HG02642 (cell line): ENCODE data around the gene NLRP5.

Source experiments
- ATAC-seq: cut with Tn5 transposase; IDR thresholded peaks from one replicate; pipeline ENCODE4 v1.9.1; 2021; ENCODE audit warnings: mild to moderate bottlenecking; ENCODE audit not compliant: unreplicated experiment, poor library complexity

The NLRP5 gene

GRCh38 chr19:56069642-56070041, 83.1 kb downstream of the NLRP5 start:
- no peak for ATAC-seq

DNA sequence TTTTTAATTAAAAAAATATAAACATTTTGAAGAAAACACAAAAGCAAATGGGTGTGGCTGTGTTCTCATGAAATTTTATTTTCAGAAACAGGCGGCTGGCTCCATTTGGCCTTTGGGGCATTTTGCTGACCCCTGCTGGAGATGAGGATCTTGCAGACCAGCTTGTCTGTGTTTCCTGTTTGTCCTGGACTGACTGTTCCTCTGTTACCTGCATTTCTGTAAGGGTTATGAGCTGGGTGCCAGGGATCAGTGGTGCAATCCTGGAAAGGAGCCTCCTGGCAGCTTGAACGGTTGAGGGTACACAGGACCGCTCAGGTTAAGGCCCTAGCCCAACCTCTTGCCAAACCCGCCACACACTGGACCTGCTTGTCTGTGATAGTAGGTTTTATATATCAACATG, 84.6 kb downstream of the NLRP5 start:
- ATAC-seq: no peak

DNA sequence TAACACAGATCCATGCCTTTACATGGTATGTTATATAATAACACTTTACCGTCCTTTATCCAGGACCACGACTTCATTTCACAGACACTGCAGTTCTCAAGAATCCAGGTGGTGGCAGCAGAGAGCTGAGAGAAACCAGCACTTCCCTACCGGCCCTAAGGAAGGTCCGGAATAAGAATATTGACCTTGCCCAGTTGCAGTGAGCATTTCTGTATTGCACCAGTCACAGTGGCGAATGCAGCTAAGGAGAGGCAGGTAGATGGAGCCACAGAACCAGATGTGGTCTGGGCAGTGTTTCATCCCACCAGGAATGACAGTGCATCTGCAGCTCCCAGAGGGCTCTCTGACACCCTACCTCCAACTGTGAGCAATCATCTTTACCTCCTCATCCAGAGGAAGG, 89.9 kb downstream of the NLRP5 start:
- no peak for ATAC-seq

- ATAC-seq: no peak
Observed at GRCh38 chr19:56079609-56080008, 93.0 kb downstream of the NLRP5 start.

DNA sequence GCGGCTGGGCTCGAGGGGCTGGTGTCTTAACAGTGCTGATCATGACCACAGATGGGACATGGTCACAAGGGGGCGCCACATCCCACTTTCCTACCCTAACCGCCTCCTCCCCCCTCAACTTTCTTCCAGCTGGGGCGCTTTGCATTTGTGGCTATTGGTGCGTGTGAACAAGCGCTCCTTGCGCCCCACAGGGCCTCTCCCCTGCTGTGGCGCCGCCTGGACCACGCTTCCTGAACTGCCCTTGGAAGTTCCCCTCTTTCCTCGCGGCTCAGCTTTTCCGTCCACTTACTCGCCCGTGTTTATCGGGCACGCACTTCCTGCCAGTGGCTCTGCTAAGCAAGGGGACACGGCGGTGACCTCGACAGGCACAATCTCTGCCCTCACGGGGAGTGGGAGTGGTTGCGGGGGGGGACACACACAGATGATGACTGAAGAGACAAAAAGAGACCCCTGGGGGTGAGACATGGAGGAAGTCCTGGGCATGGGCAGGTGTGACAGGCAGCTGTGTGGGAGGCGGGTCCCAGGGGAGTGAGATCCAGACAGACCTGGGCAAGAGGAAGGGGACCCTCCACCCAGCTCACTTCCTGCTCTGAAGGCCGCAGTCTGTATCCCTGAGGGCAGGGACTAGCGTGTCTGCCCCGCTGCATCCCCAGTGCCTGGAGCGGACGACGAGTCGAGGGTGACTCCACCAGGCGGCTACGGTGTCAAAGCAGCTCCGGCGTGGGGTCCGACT, 94.3 kb downstream of the NLRP5 start:
- ATAC-seq: peak; percentile 72

DNA sequence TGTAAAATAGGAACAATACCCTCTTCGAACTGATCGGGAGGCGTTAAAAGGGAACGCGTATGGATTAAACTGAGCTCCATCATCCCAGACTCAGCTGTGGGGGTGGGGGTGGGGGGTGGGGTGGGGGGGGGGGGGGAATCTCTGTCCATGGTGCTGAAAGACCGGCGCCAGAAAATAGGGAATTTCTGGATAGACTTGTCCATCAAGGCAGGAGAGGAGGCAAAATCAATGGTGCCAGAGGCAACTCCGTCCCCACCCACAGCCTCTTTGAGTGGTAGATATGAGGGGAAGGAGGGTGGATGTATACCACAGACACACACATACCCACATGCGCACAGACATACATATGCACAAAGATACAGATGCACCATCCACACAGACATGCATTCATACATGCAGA, 97.1 kb downstream of the NLRP5 start:
- no peak for ATAC-seq

DNA sequence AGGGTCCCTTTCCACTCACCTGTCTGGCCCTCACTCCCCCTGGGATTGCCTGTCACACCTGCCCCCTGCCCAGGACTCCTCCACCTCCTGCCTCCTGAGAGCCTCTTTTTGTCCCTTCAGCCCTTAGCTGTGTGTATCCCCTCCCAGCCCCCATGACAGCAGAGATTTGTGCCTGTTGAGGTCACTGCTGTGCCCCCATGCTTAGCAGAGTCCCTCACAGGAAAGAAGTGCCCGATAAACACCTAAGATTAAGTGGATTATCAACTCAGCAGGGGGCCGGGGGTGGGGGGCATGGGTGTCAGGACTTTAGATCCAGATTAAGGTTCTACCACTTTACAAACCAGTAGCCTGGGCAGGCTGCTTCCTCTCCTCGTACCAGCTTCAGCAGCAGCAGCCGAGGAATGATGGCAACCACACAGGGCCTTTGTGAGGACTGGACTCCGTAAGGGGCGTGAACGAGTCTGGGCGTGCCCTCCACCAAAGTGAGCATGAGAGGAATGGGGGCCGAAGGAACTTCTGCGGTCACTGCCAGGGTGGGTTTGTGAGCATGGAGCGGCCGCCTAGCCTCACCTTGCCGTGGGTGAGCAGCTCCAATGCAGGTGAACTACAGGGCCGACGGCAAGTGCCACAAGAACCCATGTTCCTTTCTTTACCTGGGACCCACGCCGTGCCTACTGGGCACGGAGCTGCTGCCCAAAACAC, 98.4 kb downstream of the NLRP5 start:
- no peak for ATAC-seq

GRCh38 chr19:56085571-56086275, 99.1 kb downstream of the NLRP5 start:
- no peak for ATAC-seq

DNA sequence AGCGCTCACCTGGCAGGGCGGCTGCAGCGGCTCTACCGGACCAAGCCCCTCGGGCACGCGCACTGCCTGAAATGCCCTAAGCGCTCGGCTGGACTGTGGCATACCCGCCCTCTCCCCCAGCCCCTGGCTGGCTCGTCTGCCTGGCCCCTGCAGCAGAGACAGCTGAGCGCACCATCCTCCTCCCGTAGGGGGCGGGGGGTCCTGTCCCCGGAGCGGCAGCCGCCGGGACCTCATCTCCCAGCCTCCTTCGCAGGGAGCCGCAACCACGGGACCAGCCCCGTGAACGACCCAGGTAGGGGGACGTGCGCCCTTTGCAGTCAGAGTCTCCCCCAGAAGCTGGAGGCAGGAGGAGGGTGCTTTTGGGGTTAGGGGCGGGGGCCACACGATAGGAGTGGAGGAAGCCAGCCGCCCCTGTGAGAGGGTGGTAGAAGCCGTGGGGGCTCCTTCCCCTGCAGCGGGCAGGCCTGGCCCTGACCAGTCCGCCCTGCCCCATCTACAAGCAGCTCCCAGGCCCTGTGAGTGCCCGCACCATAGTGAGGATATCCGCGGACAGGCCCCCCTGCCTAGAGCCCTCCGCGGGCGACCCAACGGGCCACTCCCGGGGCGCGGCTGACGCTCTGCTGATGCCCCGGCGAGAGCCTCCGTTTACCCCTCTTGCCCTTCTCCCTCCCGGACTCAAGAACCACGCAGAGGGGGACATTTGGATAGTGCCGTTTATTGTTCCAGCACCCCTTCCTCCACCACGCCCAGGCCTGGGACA, 100.3 kb downstream of the NLRP5 start:
- ATAC-seq: no peak

DNA sequence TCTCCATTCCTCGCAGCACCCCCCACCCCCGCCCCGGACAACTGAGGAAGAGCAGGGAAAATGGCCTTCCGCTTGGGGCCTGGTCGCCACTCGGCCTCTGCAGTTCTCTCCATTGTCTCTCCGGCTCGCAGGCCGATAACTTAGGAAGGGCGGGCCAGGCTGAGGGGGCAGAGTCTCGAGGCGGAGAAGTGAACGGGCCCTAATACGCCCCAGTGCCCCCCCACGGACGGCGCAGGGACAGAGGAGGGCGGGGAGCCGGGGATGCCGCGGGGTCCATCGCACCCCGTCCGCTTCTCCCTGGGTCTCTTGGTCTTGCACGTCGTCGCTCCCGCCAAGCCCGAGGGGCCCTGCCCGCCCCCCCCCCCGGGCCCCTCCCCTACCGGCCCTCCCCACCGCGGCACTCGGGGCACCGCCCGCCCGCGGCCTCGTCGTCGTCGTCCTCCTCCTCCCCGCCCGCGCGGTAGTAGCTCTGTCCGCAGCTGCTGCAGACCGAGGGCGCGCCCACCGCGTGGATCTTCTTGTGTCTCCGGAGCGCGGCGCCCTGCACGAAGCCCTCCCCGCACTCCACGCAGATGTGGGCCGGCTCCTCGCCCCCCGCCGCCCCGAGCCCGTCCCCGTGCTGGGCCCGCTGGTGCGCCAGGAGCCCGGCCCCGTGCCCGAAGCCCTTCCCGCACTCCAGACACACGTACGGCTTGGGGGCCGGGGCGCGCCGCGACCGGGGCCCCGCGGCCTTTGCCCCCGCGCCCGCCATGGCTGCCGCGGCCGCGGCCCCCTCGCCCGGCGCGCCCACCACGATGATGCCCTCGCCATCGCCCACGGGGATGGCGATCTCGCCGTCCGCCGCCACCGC, 101.3 kb downstream of the NLRP5 start:
- ATAC-seq: no peak

DNA sequence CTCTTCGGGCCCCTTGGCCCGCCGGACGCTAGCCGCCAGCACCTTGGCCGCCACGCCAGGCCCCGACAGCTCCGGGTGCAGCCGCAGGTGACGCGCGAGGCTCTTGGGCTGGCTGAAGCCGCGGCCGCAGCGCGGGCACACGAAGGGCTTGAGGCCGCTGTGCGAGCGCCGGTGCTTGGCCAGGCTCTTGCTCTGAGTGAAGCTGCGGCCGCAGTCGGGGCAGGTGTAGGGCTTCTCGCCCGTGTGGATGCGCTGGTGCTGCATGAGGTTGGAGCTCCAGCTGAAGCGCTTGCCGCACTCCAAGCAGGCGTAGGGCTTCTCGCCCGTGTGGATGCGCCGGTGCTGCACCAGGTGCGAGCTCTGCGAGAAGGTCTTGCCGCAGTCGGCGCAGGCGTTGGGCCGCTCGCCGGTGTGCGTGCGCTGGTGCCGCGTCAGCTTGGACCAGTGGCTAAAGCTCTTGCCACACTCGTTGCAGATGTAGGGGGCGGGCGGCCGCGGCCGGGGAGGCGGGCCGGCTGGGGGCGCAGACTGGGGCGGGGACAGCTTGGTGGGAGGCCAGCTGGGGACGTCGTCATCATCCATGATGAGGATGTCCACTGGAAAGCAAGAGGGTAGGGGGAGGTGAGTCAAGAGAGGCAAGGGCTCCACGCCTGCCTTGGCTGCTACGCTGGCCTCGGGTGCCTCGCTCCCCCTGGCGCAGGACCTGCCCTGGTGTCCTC, 102.1 kb downstream of the NLRP5 start:
- no peak for ATAC-seq

DNA sequence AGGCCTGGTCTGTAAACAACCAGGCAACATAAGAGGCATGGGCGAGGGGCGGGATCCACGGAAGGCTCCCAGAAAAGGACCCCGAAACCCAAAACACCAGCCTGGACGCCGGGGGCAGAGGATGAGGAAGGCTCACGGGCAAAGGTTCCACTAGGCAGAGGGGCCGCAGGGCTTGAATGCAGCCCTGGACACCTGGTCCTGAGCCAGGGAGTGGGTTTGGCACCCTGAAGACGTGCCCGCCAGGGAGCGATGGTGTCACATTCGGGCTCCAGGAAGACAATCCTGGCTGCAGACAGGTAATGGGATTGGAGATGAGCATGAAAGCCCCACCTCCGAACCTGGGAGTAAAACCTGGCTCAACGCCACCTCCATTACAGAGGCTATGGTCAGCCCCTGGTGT, 102.8 kb downstream of the NLRP5 start:
- ATAC-seq: no peak

GRCh38 chr19:56091066-56091490, 104.5 kb downstream of the NLRP5 start:
- ATAC-seq: no peak

- no peak for ATAC-seq
Observed at GRCh38 chr19:56091751-56092546, 105.4 kb downstream of the NLRP5 start.

- no peak for ATAC-seq
Observed at GRCh38 chr19:56092685-56093631, 106.4 kb downstream of the NLRP5 start.

GRCh38 chr19:56094449-56094848, 107.9 kb downstream of the NLRP5 start:
- no peak for ATAC-seq

DNA sequence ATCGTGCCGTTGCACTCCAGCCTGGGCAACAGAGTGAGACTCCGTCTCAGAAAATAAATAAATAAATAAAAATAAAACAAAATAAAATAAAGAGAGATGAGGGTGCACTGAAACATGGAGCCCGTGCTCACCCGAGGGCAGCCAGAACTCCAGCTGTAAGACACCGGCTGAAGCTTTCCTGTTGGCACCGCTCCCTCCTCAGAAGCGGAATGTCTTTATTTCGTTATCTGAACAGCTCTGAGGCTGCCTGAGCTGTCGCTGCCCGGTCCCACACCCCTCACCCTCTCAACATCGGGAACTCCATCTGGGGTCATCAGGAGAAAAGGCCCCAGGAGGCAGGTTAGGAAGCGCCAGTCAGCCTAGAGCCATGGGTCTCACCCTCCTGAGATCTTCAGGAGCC, 110.1 kb downstream of the NLRP5 start:
- ATAC-seq: no peak
